ENCODE measurements around the gene SETBP1.

SETBP1 gene

DNA sequence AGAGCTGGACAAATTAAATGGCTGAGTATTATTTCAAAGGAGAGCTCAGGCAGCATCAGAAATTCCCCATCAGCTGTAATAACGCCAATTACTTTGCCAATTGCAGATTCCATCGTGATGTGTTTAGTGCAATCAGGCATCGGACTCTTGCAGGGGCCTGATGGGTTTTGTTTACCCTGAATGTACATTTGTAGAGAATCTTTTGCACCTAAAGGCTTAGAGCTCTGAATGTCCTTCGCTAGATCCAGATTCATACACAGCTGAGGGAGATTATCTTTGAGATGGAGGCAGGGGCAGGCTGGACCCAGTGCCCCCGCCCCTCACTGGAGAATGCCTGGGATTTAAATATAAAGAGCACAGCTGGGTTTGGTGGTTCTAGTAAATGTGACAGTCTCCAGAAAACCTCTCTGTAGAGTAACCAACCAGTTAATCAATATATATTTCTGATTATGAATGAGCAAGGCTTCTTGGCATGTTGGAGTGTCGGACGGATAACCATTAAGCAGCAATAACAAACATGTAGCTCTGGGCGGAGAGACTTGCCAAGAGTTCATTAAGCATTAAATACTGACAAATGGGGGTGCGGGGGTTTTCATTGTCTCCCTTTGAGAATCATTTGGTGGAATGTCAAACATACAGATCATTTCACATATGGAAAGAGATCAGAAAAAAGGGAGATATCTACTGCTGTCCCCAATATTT, 200.9 kb downstream of the SETBP1 start:
- H3K79me2 ChIP-seq (ENCODE audit: insufficient read depth, low read length) = no peaks in the 10 kb centered on the region
- H3K9me2 ChIP-seq (ENCODE audit: low read depth, low read length) = no peaks in the 10 kb centered on the region
- no peak overlapping the region for H3K27ac ChIP-seq (ENCODE audit: low read depth, low read length, poor library complexity, severe bottlenecking)
- H4K20me1 ChIP-seq (ENCODE audit: insufficient read depth, low read length) = no peaks in the 10 kb centered on the region
- no peaks in the 10 kb centered on the region for H3K27me3 ChIP-seq (ENCODE audit: insufficient read depth, low read length)
- H2AFZ ChIP-seq (ENCODE audit: low read length) = no peak overlapping the region
- no peaks in the 10 kb centered on the region for H3K36me3 ChIP-seq (ENCODE audit: insufficient read depth, low read length)
- H3K4me3 ChIP-seq (ENCODE audit: low read depth, low read length, poor library complexity, severe bottlenecking) = no peak overlapping the region
- no peak overlapping the region for H3K4me2 ChIP-seq (ENCODE audit: low read length)
- no peaks in the 10 kb centered on the region for H3K4me1 ChIP-seq (ENCODE audit: insufficient read depth, low read length, severe bottlenecking)
- H3F3A ChIP-seq (ENCODE audit: insufficient read depth, low read length) = no peaks in the 10 kb centered on the region
- TF ChIP-seq, protein P1, sequence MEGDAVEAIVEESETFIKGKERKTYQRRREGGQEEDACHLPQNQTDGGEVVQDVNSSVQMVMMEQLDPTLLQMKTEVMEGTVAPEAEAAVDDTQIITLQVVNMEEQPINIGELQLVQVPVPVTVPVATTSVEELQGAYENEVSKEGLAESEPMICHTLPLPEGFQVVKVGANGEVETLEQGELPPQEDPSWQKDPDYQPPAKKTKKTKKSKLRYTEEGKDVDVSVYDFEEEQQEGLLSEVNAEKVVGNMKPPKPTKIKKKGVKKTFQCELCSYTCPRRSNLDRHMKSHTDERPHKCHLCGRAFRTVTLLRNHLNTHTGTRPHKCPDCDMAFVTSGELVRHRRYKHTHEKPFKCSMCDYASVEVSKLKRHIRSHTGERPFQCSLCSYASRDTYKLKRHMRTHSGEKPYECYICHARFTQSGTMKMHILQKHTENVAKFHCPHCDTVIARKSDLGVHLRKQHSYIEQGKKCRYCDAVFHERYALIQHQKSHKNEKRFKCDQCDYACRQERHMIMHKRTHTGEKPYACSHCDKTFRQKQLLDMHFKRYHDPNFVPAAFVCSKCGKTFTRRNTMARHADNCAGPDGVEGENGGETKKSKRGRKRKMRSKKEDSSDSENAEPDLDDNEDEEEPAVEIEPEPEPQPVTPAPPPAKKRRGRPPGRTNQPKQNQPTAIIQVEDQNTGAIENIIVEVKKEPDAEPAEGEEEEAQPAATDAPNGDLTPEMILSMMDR (IDR thresholded peaks at IDR 0.05; ENCODE audit: low read length) = no peak
- no peak for TF ChIP-seq EZH2 (IDR thresholded peaks at IDR 0.05; ENCODE audit: borderline replicate concordance, low read length)
- H3K9ac ChIP-seq (ENCODE audit: low read length) = no peak overlapping the region
- H3K9me3 ChIP-seq (ENCODE audit: low read length) = no peaks in the 10 kb centered on the region

DNA sequence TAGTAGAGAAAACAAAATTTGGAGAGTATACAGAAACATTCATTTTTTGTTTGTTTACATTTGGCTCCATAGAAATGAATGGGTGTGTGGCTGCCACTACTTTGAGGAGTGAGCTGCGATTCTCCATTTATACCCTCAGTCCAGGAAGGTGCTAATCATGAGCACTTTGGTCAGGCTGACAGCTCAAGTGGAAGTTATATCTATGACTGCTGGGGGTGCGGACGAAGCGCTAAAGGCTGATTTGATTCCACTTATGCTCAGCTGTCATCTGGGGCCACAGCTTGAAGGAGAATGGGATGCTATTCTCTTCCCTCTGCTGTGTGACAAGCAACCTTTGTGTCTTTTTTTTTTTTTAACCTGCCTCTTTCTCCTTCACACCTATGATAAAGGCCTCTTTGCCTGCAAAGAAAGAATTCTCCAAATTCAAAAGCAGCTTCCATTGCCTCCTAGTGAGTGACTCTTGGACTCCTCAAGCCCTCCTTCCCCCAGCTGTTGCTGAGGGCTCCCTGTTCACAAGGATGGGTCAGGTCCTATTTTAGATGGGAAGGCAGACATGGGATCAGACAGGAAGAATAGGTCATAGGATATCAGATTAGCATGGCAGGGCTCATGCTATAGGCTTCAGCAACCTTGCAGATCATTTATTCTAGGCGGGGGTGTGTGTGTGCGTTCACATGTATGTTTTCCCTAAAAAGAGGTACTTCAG, 201.6 kb downstream of the SETBP1 start:
- H2AFZ ChIP-seq (ENCODE audit: low read length) = no peak overlapping the region
- H4K20me1 ChIP-seq (ENCODE audit: insufficient read depth, low read length) = no peaks in the 10 kb centered on the region
- H3K36me3 ChIP-seq (ENCODE audit: insufficient read depth, low read length) = no peaks in the 10 kb centered on the region
- no peak overlapping the region for H3K27ac ChIP-seq (ENCODE audit: low read depth, low read length, poor library complexity, severe bottlenecking)
- H3K9me2 ChIP-seq (ENCODE audit: low read depth, low read length) = no peaks in the 10 kb centered on the region
- H3F3A ChIP-seq (ENCODE audit: insufficient read depth, low read length) = no peaks in the 10 kb centered on the region
- no peaks in the 10 kb centered on the region for H3K4me1 ChIP-seq (ENCODE audit: insufficient read depth, low read length, severe bottlenecking)
- H3K27me3 ChIP-seq (ENCODE audit: insufficient read depth, low read length) = no peaks in the 10 kb centered on the region
- H3K9me3 ChIP-seq (ENCODE audit: low read length) = no peaks in the 10 kb centered on the region
- no peak overlapping the region for H3K4me2 ChIP-seq (ENCODE audit: low read length)
- no peaks in the 10 kb centered on the region for H3K79me2 ChIP-seq (ENCODE audit: insufficient read depth, low read length)
- TF ChIP-seq, protein P1 (IDR thresholded peaks at IDR 0.05; ENCODE audit: low read length) = no peak
- no peak for TF ChIP-seq EZH2 (IDR thresholded peaks at IDR 0.05; ENCODE audit: borderline replicate concordance, low read length)
- no peak overlapping the region for H3K4me3 ChIP-seq (ENCODE audit: low read depth, low read length, poor library complexity, severe bottlenecking)
- H3K9ac ChIP-seq (ENCODE audit: low read length) = no peak overlapping the region

DNA sequence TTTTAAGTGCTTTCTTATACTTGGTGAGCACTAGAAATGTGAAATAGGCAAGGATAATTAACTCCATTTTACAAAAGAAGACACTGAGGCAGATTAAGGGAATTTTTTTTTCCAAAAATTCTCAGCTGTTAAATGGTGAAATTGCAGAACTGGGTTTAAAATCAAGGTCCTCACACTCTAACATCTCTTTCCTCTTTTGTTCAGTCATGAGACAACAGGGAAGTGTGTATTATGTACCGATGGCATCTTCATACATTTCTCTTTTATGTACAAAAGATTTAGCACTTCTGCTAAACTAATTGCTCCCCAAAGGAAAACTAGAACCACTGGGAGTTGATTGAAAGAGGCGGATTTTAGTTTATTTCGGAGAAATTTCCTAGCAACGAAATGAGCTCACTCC, 203.0 kb downstream of the SETBP1 start:
- Histone ChIP-seq H3K4me3 (ENCODE audit: low read depth, low read length, poor library complexity, severe bottlenecking) (no peak overlapping the region), H4K20me1 (ENCODE audit: insufficient read depth, low read length) (no peaks in the 10 kb centered on the region), H3K9me3 (ENCODE audit: low read length) (no peaks in the 10 kb centered on the region), H3K9ac (ENCODE audit: low read length) (no peak overlapping the region), H3K4me2 (ENCODE audit: low read length) (no peak overlapping the region), H3K27ac (ENCODE audit: low read depth, low read length, poor library complexity, severe bottlenecking) (no peak overlapping the region), H3K4me1 (ENCODE audit: insufficient read depth, low read length, severe bottlenecking) (peaks cover 2% of the 10 kb centered on the region), H3F3A (ENCODE audit: insufficient read depth, low read length) (no peaks in the 10 kb centered on the region), H3K9me2 (ENCODE audit: low read depth, low read length) (no peaks in the 10 kb centered on the region), H3K79me2 (ENCODE audit: insufficient read depth, low read length) (no peaks in the 10 kb centered on the region), H2AFZ (ENCODE audit: low read length) (no peak overlapping the region), H3K27me3 (ENCODE audit: insufficient read depth, low read length) (no peaks in the 10 kb centered on the region), H3K36me3 (ENCODE audit: insufficient read depth, low read length) (no peaks in the 10 kb centered on the region)
- TF ChIP-seq EZH2 (IDR thresholded peaks at IDR 0.05; ENCODE audit: borderline replicate concordance, low read length) = no peak
- TF ChIP-seq, protein P1 (IDR thresholded peaks at IDR 0.05; ENCODE audit: low read length) = no peak
